GM04504 (cell line): ENCODE data around the gene UQCRH.

Source experiments
- DNase-seq: peaks from one replicate; pipeline ENCODE4 v3.0.0-alpha.2; 2012; ENCODE audit warnings: low read depth

Gene UQCRH

DNA sequence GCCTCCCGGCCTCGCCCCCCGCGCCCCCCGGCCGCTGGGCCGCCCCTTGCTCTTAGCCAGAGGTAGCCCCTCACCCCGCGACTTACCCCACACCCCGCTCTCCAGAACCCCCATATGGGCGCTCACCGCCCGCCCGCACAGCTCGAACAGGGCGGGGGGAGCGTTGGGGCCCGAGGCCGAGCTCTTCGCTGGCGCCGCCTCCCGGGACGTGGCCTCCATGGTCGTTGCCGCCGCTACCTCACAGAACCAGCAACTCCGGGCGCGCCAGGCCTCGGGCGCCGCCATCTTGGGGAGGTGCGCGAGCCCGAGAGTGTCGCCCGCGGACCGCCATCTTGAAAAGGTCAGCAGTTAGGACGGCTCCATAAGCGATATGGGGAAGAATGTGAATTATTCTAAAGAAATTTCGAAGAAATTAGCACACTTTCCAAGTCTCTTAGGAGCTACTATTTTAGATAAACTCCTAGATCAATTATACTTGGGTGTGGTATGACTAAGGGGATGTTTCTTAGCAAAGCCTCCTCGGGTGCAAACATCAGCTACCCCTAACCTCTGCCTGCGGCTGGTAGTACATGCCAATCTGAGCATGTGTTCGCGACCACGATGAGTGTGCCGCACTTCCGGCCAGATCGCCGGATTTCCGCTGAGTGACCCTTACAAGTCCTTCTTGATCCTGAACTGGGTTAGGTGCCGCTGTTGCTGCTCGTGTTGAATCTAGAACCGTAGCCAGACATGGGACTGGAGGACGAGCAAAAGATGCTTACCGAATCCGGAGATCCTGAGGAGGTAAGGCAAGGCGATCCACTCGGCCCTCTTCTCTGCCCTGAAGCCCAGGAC, at the start of gene UQCRH, which contains the start of gene LRRC41:
Gene UQCRH (plus strand): TSS at position 661 of the 834 bp plus-strand sequence. CDS start 69 bp downstream, at position 730.
Gene LRRC41 (minus strand): TSS at position 579 of the 834 bp plus-strand sequence. CDS start 294 bp downstream, at position 285.
- peak; percentile 94 for DNase-seq

DNA sequence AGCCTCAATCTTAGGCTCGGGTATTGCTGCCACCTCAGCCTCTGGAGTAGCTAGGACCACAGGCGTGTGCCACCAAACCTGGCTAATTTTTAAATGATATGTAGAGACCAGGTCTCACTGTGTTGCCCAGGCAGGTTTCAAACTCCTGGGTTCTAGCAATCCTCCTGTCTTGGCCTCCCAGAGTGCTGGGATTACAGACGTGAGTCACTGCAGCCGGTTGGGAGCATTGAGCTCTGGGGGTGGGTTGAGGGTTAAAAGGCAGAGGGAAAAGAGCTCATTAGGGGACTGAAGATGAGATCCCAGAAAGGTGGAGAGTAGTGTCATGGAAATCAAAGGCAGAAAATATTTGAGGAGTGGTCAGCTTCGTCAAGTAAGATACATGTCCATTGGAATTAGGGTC, 48.8 kb upstream of the UQCRH start:
- DNase-seq = no peak

DNA sequence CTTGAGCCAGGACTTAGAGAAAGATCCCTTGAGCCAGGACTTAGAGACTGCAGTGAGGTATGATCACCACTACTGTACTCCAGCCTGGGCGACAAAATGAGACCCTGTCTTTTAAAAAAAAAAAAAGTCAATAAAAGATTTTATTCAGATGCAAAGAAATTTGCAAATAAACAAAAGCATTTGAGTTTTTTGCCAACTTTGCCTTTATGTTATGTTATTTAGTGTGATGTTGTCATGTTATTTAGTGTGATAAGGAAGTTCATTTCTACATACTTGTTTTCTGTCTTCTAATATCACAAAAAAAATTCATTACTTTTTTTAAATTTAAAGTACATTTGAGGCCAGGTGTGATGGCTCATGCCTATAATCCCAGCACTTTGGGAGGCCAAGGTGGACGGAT, 47.0 kb upstream of the UQCRH start:
- no peak for DNase-seq

DNA sequence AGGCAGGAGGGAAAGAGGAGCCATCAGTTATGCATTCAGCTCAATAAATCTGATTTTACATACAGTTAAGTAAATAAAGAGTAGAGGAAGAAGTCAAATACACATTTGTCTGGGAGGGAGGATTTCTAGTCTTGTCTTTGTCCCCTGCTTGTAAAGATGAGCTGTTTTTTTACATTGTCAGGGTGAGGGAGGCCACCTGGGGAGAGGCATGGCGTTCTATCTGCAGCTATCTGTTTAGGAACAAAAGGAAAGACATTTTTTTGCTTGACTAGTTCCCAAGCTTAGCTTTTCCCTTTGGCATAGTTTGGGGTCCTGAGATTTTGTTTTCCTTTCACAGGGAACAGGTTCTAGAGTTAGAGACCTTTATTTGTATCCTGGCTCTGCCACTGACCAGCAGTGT, 41.0 kb upstream of the UQCRH start:
- no peak for DNase-seq

DNA sequence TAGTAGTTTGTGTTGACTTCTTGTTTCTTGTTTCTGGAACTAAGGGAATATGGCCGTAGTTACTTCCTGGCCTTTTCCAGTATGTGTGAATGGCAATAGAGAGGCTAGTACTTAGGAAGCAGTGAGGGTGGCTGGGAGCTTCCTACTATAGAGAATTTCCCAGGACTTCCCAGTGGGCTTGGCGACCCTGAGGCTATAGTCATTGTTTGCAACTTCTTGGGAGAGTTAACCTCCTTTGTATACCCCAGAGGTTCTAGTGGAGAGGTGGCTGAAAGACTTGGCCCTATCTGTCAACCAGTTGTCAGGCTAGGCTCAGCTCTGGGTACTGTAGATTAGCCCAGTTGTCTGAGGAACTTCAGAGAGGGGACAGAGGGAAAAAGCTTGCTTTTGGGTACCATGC, 40.4 kb upstream of the UQCRH start:
- DNase-seq = no peak

GRCh38 chr1:46268578-46268977, 34.9 kb upstream of the UQCRH start:
- DNase-seq = no peak

DNA sequence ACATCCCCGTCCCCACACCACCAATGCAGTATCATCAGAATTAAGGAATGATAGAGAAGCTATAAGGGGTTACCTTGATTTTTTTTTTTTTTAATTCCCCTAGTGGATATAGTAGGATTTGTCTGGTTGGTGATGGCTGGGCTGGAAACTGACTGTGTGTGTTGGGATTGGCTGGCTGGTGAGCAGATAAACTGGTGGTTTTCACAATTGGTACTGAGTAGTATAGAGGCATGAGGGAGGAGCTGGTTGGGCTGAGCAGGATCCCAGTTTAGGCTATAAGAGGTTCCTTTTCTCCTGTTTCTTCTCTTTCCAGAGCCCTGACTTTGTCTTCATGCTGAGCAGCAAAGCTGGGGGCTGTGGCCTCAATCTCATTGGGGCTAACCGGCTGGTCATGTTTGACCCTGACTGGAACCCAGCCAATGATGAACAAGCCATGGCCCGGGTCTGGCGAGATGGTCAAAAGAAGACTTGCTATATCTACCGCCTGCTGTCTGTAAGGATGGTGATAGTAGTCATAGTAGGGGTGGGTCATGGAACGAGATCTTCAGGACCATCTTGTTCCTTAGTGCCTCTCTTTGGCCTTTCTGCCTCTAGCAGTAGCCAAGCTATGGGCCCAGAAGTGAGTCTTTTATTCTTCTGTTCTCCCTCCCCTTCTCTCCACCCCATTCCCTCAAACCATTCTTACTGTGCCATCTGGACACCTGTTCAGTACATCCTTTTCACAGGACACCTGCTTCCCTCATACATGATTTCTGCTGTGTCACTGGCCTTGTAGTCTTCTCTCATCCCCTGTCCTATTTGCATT, 29.1 kb upstream of the UQCRH start:
- no peak for DNase-seq

DNA sequence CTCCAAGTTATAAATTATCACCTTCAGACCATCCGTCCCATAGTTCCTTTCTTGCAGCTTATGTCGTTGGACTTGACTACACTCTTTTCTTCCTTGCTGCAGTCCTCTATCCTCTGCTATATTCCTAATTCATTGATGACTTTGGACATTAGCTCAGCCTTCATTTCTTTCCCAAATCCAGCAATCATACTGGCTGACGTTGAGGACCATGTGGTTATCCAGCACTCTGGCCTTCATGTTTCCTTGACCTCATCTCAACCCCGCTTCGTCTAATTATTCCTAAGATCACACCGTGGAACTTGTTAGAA, 28.5 kb upstream of the UQCRH start:
- DNase-seq = no peak

DNA sequence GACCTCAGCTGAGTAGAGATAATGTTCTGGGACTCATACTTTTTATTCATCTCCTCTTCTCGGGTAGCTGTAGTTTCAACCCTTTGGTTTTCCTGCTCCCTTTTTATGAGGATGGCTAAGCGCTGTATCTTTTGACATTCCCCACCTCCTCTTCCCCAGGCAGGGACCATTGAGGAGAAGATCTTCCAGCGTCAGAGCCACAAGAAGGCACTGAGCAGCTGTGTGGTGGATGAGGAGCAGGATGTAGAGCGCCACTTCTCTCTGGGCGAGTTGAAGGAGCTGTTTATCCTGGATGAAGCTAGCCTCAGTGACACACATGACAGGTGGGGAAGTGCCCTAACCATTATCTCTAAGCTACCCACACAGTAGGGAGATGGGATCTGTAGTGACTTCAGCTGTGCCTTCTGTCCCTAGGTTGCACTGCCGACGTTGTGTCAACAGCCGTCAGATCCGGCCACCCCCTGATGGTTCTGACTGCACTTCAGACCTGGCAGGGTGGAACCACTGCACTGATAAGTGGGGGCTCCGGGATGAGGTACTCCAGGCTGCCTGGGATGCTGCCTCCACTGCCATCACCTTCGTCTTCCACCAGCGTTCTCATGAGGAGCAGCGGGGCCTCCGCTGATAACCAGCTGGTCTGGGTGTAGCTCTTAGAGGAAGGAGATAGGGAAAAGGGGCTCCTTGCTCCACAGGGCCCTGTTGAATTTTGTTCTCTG, 25.7 kb upstream of the UQCRH start:
- DNase-seq = no peak

- DNase-seq = no peak
Observed at GRCh38 chr1:46278807-46279206, 24.7 kb upstream of the UQCRH start.

DNA sequence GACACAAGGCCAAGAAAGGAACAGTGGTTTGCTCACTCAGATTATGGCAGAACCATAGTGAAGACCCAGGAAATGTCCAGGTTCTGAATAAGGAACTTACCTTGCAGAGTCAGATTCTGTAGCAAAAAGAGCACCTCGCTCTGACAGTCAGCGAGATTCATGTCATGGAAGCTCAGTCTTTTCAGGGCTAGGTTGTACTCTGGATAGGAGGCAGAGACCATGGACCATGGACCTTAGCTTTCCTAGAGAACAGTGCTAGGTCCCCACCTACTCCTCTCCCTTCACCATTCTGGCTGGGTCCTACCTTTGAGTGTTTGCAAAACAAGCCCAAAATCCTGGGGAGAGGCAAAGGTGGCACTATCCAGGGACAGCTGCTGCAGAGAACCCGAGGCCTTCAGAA, 23.4 kb upstream of the UQCRH start:
- no peak for DNase-seq

DNA sequence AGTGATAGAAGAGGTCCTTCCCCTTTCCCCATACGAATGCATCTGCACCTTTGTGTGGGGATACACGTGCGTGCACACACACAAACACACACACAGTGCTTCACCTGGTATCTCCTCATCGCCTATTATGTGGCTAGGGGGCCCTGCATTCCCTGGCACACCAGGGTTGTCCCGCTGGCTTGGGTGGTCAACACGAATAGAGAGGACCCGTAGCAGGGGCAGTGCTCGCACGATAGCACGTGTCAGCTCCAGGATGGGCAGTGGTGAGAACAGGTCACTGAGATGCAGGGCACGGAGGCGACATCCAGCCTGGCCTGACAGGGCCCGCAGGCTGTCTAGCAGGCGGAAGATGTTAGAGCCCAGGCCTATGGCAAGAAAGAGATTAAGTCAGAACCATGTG, 22.5 kb upstream of the UQCRH start:
- DNase-seq = no peak

DNA sequence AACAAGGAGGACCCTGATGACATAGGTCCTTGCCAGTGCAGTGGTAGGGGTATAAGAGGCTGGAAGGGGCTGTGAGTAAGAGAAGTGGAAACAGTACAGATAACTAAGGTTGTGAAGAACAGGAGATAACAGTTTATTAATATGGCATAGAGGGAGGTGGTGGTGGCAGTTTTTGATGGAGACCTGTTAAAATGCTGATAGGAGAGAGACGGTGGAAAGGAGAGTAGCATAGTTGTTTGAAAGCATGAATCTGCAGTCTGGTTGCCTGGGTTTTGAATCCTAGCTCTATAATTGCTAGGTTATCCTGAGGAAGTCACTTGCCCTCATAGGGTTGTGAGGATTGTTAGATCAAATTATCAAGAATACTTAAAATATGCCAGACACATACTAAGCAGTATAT, 19.4 kb upstream of the UQCRH start:
- DNase-seq = no peak

DNA sequence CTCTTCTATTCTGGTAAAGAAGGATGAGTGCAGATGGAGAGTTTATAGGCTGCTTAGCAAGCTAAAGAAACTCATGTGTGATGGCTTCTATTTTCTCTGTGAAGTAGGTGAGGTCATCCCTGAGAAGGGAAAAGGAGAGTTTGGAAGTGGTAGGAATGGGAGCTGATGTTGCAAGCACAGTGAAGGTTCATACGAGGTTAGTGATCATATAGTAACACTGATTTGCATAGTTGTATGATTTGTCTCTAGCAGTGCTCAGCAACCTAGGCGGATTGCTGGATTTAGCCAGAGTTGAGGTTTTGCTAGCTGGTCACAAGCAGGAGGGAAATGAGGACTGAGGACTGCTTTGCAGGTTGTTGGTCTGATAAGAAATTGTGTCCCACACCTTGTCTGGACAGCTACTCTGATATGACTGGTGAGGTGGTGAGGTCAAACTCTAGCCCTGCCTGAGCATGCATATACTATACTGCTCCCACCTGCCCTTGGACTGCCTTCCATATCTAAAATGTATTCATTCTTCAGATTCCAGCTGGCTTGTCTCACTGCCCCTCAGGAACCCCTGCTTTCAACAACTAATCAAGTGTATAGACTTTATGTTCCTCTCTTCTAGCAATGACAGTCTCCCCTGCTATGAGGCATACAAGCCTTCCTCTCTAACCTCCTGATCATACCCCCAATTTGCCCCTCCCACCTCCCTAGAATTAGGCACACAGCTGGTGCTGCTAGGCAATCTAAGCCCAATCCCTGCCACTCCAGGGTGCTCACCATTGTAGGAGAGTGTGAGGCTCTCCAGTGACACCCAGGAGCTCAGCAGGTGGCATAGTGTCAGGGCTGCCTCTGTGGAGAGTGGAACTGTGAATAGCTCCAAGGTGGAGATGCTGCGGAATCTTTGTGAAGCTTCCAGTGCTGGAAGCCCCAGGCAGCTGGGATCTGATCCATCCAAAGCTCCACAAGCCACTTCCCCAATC, 18.6 kb upstream of the UQCRH start:
- no peak for DNase-seq

- no peak for DNase-seq
Observed at GRCh38 chr1:46285730-46286477, 17.6 kb upstream of the UQCRH start.

DNA sequence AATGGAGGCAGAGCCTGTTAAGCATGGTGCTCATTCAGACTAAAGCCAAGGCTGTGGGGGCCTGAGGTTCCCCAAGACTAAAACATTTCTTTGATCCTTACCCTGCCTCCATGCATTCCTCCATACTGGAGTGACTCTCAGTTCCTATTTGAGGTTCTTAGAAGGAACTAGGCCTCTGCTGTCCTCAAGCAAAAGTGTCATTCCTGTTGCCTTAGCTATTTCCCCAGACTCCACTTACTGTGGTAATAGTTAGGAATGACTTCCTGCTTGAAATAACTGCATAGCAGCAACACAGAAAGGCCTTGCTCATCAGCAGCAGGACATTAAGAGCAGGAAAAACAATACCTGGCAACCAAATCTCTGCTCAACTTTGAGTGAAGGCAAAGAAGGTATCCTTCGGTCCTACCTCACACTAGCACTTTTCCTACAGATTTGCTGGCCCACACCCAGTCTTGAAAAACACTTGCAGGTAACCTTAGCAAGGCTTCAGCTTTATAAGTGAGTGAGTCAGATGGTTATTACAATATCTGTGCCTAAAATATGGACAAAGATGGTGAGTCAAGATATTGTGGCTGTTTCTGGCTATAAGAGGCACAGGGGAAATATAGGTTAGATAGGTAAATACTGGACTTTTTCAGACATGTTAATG, 14.9 kb upstream of the UQCRH start:
- peak; percentile 59 for DNase-seq

GRCh38 chr1:46289134-46289494, 14.4 kb upstream of the UQCRH start:
- no peak for DNase-seq

DNA sequence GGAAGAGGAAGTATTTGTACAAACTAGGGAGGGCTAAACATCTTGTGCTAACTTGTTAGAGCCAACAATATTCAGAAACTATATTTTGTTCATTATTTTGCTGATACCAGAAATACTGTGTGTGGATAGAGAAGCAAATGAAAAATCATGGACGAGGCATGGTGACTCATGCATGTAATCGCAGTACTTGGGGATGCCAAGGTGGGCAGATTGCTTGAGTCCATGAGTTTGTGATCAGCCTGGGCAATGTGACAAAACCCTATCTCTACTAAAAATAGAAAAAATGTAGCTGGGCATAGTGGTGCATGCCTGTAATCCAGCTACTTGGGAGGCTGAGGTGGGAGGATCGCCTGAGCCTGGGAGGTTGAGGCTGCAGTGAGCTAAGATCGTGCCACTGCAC, 13.5 kb upstream of the UQCRH start:
- no peak for DNase-seq

- no peak for DNase-seq
Observed at GRCh38 chr1:46295306-46295705, 8.2 kb upstream of the UQCRH start.

DNA sequence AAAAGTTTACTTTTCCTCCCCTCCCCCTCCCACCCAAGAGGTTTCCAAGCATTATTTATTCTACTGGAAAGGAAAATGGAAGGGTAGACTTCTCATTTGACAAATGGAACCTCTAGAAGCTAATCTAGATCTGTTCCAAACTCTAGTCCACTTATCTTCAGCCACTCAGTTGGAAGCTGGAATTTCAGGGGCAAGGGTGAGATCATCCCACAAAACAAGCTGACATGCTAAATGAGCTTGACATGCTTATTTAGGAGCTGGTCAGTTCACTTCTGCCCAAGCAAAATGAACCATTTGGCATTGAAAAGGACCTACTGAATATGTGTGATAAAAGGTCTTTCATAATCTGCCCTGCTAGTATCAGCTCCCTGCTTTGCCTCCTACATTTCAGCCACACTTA, 5.1 kb upstream of the UQCRH start:
- DNase-seq = no peak
